HG02973 (cell line): Measurements from ENCODE around the gene SERHL2.
"Not testable (repeated sequence)": the region's sequence is repeated elsewhere in the genome, so short reads cannot be mapped to it uniquely, and the experiment has no call there.

Source experiments
- ATAC-seq: cut with Tn5 transposase; IDR thresholded peaks from one replicate; pipeline ENCODE4 v1.9.1; 2021; ENCODE audit warnings: moderate library complexity; ENCODE audit not compliant: unreplicated experiment

The SERHL2 gene

GRCh38 chr22:42535082-42535731, 18.5 kb upstream of the SERHL2 start:
- ATAC-seq = not testable (repeated sequence)

- ATAC-seq = no peak
Observed at GRCh38 chr22:42536166-42536565, 17.6 kb upstream of the SERHL2 start.

- ATAC-seq = not testable (repeated sequence)
Observed at GRCh38 chr22:42536634-42537033, 17.1 kb upstream of the SERHL2 start.

- ATAC-seq = peak; percentile 43
Observed at GRCh38 chr22:42537199-42537831, 16.4 kb upstream of the SERHL2 start.

- ATAC-seq = not testable (repeated sequence)
Observed at GRCh38 chr22:42539236-42539771, 14.5 kb upstream of the SERHL2 start.

- no peak for ATAC-seq
Observed at GRCh38 chr22:42544686-42545085, 9.1 kb upstream of the SERHL2 start.

- no peak for ATAC-seq
Observed at GRCh38 chr22:42547562-42547961, 6.2 kb upstream of the SERHL2 start.

- ATAC-seq = not testable (repeated sequence)
Observed at GRCh38 chr22:42548126-42548525, 5.6 kb upstream of the SERHL2 start.

GRCh38 chr22:42548597-42549330, 5.0 kb upstream of the SERHL2 start:
- ATAC-seq = no peak

- no peak for ATAC-seq
Observed at GRCh38 chr22:42549331-42550060, 4.3 kb upstream of the SERHL2 start.

GRCh38 chr22:42552294-42552647, 1.5 kb upstream of the SERHL2 start:
- ATAC-seq = not testable (repeated sequence)

- ATAC-seq = no peak
Observed at GRCh38 chr22:42560381-42560780, 6.6 kb downstream of the SERHL2 start.

GRCh38 chr22:42560781-42561180, 7.0 kb downstream of the SERHL2 start:
- no peak for ATAC-seq

GRCh38 chr22:42561856-42562255, 8.1 kb downstream of the SERHL2 start:
- no peak for ATAC-seq

GRCh38 chr22:42562279-42562678, 8.5 kb downstream of the SERHL2 start:
- no peak for ATAC-seq

GRCh38 chr22:42562684-42563083, 8.9 kb downstream of the SERHL2 start:
- no peak for ATAC-seq

- not testable (repeated sequence) for ATAC-seq
Observed at GRCh38 chr22:42563943-42564342, 10.2 kb downstream of the SERHL2 start.

- ATAC-seq = no peak
Observed at GRCh38 chr22:42564699-42565098, 10.9 kb downstream of the SERHL2 start.

GRCh38 chr22:42565956-42566355, 12.2 kb downstream of the SERHL2 start:
- no peak for ATAC-seq

GRCh38 chr22:42567950-42568349, 14.2 kb downstream of the SERHL2 start:
- ATAC-seq = not testable (repeated sequence)

- not testable (repeated sequence) for ATAC-seq
Observed at GRCh38 chr22:42570580-42570979, 16.8 kb downstream of the SERHL2 start.
